K562 (cell line): ENCODE data around the gene ZBTB46. TPM values are rescaled to one million over a fixed set of nuclear protein-coding genes. Genes with fewer than 3 reads are reported as not detected.

Experiments used
- ASH1L ChIP-seq: fragments of 450-650 bp; IDR thresholded peaks from 2 replicates; pipeline ENCODE4 v1.6.1; 2018; ENCODE audit warnings: borderline replicate concordance, mild to moderate bottlenecking, low read depth; ENCODE audit not compliant: partially characterized antibody
- CHD2 ChIP-seq: IDR thresholded peaks from 2 replicates; pipeline ENCODE4 v1.6.1; 2011; ENCODE audit warnings: low read depth, low read length
- FOXK2 ChIP-seq, 2 experiments: fragments of 450-650 bp; IDR thresholded peaks in 1 of 2; conservative IDR thresholded peaks in 1 of 2; 2 replicates each; pipeline ENCODE4 v1.6.1; 2016; ENCODE audit warnings: low read depth in 2 of 2, mild to moderate bottlenecking in 1 of 2
- KLF10 ChIP-seq: fragments of 250-450 bp; sonication (Bioruptor Pico); IDR thresholded peaks from 2 replicates; pipeline ENCODE4 v1.6.1; 2021; ENCODE audit warnings: matching md5 sums
- KLF6 ChIP-seq: fragments of 250-450 bp; sonication (Bioruptor Pico); IDR thresholded peaks from 2 replicates; pipeline ENCODE4 v1.4.0; 2020; ENCODE audit warnings: mild to moderate bottlenecking, moderate library complexity, borderline replicate concordance
- MCM7 ChIP-seq, 2 experiments: fragments of 450-650 bp; IDR thresholded peaks; 2 replicates each; pipeline ENCODE4 v1.6.1; 2016 to 2018
- NCOA4 ChIP-seq: fragments of 450-650 bp; IDR thresholded peaks from 2 replicates; pipeline ENCODE4 v1.6.1; 2018; ENCODE audit warnings: mild to moderate bottlenecking; ENCODE audit not compliant: partially characterized antibody
- NONO ChIP-seq, 2 experiments: fragments of 200-400 bp in 1 of 2; fragments of 450-650 bp in 1 of 2; formaldehyde crosslinking in 1 of 2; IDR thresholded peaks; 2 replicates each; pipeline ENCODE4 v1.6.1; 2017; ENCODE audit warnings: low read depth in 2 of 2, mild to moderate bottlenecking in 2 of 2, moderate library complexity in 2 of 2, low read length in 1 of 2
- NR3C1 ChIP-seq: sonication (generic); formaldehyde crosslinking; IDR thresholded peaks from 2 replicates; pipeline ENCODE4 v1.8.1; 2022; ENCODE audit warnings: missing genetic modification reagents
- RAD21 ChIP-seq, 2 experiments: fragments of 250-450 bp in 1 of 2; fragments of 450-650 bp in 1 of 2; sonication (Bioruptor Pico) in 1 of 2; formaldehyde crosslinking in 1 of 2; IDR thresholded peaks in 1 of 2; conservative IDR thresholded peaks in 1 of 2; 2 replicates each; pipeline versions ENCODE4 v1.4.0 to v1.8.0; 2020 to 2022; ENCODE audit warnings: mild to moderate bottlenecking in 2 of 2, moderate library complexity in 1 of 2
- RFX7 ChIP-seq: fragments of 250-450 bp; sonication (Bioruptor Pico); IDR thresholded peaks from 2 replicates; pipeline ENCODE4 v1.5.1; 2021; ENCODE audit warnings: mild to moderate bottlenecking
- SIN3A ChIP-seq, 2 experiments: fragments of 150-350 bp in 1 of 2; IDR thresholded peaks; 2 replicates each; pipeline ENCODE4 v1.6.1; 2011 to 2016; ENCODE audit warnings: borderline replicate concordance in 2 of 2, low read depth in 2 of 2, low read length in 2 of 2, mild to moderate bottlenecking in 2 of 2, moderate library complexity in 2 of 2; ENCODE audit not compliant: control insufficient read depth in 1 of 2
- SIX5 ChIP-seq, 2 experiments: IDR thresholded peaks; 2 replicates each; pipeline ENCODE4 v1.6.1; 2011; ENCODE audit warnings: low read length in 2 of 2, borderline replicate concordance in 1 of 2, low read depth in 1 of 2, mild to moderate bottlenecking in 1 of 2, moderate library complexity in 1 of 2; ENCODE audit not compliant: insufficient read depth in 1 of 2
- SMARCA4 ChIP-seq: fragments of 450-650 bp; IDR thresholded peaks from 2 replicates; pipeline ENCODE4 v1.6.1; 2016
- SP2 ChIP-seq: IDR thresholded peaks from 2 replicates; pipeline ENCODE4 v1.6.1; 2011; ENCODE audit warnings: mild to moderate bottlenecking, low read depth, low read length, moderate library complexity; ENCODE audit not compliant: poor library complexity, severe bottlenecking; ENCODE audit errors: extremely low read depth
- TCF3 ChIP-seq: sonication (generic); formaldehyde crosslinking; IDR thresholded peaks from 2 replicates; pipeline ENCODE4 v1.4.0; 2020; ENCODE audit warnings: mild to moderate bottlenecking, missing genetic modification reagents
- XRCC5 ChIP-seq: fragments of 200-400 bp; formaldehyde crosslinking; IDR thresholded peaks from 2 replicates; pipeline ENCODE4 v1.6.1; 2017; ENCODE audit warnings: low read depth, mild to moderate bottlenecking, low read length
- ZNF274 ChIP-seq: IDR thresholded peaks from 2 replicates; pipeline ENCODE4 v1.6.1; 2011; ENCODE audit warnings: low read depth, mild to moderate bottlenecking, low read length, moderate library complexity, borderline replicate concordance
- ZNF707 ChIP-seq: fragments of 250-450 bp; sonication (Bioruptor Pico); conservative IDR thresholded peaks from 2 replicates; pipeline ENCODE4 v1.8.0; 2022; ENCODE audit warnings: inconsistent platforms, mild to moderate bottlenecking, moderate library complexity
- polyA plus RNA-seq, 8 experiments: library from polyadenylated mRNA; depleted of rRNA in 4 of 8; stranded (reverse) in 5 of 8; unstranded in 3 of 8; fragments of >200 nt; fragmentation: Nextera tagmentation in 2 of 8; fragmentation: Illumina TruSeq in 1 of 8; extraction: Ambion mirVana in 2 of 8; extraction: Trizol in 1 of 8; gene quantifications; 2 replicates each; pipeline versions ENCODE4 v1.2.1 to v1.2.3, GENCODE V29; 2011 to 2014; ENCODE audit warnings: inconsistent platforms in 1 of 8, missing spikeins in 1 of 8
- total RNA-seq, 7 experiments: library from RNA; depleted of rRNA in 6 of 7; stranded (reverse); fragments of >200 nt in 6 of 7; fragmentation: Illumina TruSeq in 2 of 7; extraction: Trizol in 2 of 7; gene quantifications; 2 replicates each; pipeline versions ENCODE4 v1.2.1 to v1.2.3, GENCODE V29; 2011 to 2021; ENCODE audit warnings: low replicate concordance in 1 of 7
- TF ChIP-seq, protein P1 (sequence below): sonication (generic); formaldehyde crosslinking; IDR thresholded peaks from 2 replicates; pipeline ENCODE4 v1.8.1; 2023; ENCODE audit warnings: mild to moderate bottlenecking, missing genetic modification reagents
- TF ChIP-seq, protein P2 (sequence below): fragments of 450-650 bp; IDR thresholded peaks from 2 replicates; pipeline ENCODE4 v1.6.1; 2017; ENCODE audit warnings: antibody characterized with exemption, mild to moderate bottlenecking
- TF ChIP-seq, protein P3 (sequence below): IDR thresholded peaks from 2 replicates; pipeline ENCODE4 v1.6.1; 2011; ENCODE audit not compliant: insufficient read length; ENCODE audit errors: extremely low read depth

The ZBTB46 gene
- total and polyA plus RNA-seq, 9 of the 15 experiments (the other 6 are each of a cell fraction or from before 2014, with no cell fraction given) = 0.29 to 4.1 (median 1.1) TPM

DNA sequence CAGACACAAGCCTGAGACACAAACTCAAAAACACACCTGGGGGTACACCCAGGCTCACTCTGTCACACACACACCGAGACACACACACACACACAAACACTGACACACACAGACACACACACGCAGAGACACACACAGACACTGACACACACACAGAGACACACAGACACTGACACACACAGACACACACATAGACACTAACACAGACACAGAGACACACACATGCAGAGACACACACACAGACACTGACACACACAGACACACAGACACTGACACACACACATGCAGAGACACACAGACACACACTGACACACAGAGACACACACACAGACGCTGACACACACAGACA is 15.8 kb upstream of the ZBTB46 start (continued):
- TF ChIP-seq RAD21 (CRISPR knock-in tag; conservative IDR thresholded peaks at IDR 0.05 in 1 of 2, IDR thresholded peaks at IDR 0.05 in 1 of 2) = no peak
- TF ChIP-seq XRCC5 = no peak
- TF ChIP-seq FOXK2 (conservative IDR thresholded peaks at IDR 0.05 in 1 of 2, IDR thresholded peaks at IDR 0.05 in 1 of 2; ENCODE audit: low read depth in 2 of 2) = peak in 1 of 2 experiments; percentile 46; a peak in 2 of 4 replicates
- TF ChIP-seq, protein P1, sequence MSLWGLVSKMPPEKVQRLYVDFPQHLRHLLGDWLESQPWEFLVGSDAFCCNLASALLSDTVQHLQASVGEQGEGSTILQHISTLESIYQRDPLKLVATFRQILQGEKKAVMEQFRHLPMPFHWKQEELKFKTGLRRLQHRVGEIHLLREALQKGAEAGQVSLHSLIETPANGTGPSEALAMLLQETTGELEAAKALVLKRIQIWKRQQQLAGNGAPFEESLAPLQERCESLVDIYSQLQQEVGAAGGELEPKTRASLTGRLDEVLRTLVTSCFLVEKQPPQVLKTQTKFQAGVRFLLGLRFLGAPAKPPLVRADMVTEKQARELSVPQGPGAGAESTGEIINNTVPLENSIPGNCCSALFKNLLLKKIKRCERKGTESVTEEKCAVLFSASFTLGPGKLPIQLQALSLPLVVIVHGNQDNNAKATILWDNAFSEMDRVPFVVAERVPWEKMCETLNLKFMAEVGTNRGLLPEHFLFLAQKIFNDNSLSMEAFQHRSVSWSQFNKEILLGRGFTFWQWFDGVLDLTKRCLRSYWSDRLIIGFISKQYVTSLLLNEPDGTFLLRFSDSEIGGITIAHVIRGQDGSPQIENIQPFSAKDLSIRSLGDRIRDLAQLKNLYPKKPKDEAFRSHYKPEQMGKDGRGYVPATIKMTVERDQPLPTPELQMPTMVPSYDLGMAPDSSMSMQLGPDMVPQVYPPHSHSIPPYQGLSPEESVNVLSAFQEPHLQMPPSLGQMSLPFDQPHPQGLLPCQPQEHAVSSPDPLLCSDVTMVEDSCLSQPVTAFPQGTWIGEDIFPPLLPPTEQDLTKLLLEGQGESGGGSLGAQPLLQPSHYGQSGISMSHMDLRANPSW = no peak
- TF ChIP-seq TCF3 (CRISPR knock-in tag) = no peak
- no peak for TF ChIP-seq ZNF274
- TF ChIP-seq, protein P2, sequence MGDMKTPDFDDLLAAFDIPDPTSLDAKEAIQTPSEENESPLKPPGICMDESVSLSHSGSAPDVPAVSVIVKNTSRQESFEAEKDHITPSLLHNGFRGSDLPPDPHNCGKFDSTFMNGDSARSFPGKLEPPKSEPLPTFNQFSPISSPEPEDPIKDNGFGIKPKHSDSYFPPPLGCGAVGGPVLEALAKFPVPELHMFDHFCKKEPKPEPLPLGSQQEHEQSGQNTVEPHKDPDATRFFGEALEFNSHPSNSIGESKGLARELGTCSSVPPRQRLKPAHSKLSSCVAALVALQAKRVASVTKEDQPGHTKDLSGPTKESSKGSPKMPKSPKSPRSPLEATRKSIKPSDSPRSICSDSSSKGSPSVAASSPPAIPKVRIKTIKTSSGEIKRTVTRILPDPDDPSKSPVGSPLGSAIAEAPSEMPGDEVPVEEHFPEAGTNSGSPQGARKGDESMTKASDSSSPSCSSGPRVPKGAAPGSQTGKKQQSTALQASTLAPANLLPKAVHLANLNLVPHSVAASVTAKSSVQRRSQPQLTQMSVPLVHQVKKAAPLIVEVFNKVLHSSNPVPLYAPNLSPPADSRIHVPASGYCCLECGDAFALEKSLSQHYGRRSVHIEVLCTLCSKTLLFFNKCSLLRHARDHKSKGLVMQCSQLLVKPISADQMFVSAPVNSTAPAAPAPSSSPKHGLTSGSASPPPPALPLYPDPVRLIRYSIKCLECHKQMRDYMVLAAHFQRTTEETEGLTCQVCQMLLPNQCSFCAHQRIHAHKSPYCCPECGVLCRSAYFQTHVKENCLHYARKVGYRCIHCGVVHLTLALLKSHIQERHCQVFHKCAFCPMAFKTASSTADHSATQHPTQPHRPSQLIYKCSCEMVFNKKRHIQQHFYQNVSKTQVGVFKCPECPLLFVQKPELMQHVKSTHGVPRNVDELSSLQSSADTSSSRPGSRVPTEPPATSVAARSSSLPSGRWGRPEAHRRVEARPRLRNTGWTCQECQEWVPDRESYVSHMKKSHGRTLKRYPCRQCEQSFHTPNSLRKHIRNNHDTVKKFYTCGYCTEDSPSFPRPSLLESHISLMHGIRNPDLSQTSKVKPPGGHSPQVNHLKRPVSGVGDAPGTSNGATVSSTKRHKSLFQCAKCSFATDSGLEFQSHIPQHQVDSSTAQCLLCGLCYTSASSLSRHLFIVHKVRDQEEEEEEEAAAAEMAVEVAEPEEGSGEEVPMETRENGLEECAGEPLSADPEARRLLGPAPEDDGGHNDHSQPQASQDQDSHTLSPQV = no peak
- no peak for TF ChIP-seq RFX7 (CRISPR knock-in tag)
- no peak for TF ChIP-seq NR3C1 (CRISPR knock-in tag)
- TF ChIP-seq SIX5 (IDR thresholded peaks at IDR 0.05; ENCODE audit: borderline replicate concordance in 1 of 2, insufficient read depth in 1 of 2, low read depth in 1 of 2, low read length in 2 of 2) = no peak
- TF ChIP-seq SMARCA4 = peak; percentile 33; the same call in 1 of the 2 replicates
- TF ChIP-seq KLF10 (CRISPR knock-in tag) = no peak
- peak; percentile 36 to 79; a peak in 1 of 4 replicates for TF ChIP-seq MCM7 (IDR thresholded peaks at IDR 0.05)
- no peak for TF ChIP-seq SP2
- no peak for TF ChIP-seq ASH1L
- TF ChIP-seq ZNF707 = no peak
- no peak for TF ChIP-seq CHD2
- no peak for TF ChIP-seq SIN3A (IDR thresholded peaks at IDR 0.05; ENCODE audit: borderline replicate concordance in 2 of 2, control insufficient read depth in 1 of 2, low read depth in 2 of 2, low read length in 2 of 2)
- peak; percentile 80 for TF ChIP-seq NCOA4
- TF ChIP-seq, protein P3, sequence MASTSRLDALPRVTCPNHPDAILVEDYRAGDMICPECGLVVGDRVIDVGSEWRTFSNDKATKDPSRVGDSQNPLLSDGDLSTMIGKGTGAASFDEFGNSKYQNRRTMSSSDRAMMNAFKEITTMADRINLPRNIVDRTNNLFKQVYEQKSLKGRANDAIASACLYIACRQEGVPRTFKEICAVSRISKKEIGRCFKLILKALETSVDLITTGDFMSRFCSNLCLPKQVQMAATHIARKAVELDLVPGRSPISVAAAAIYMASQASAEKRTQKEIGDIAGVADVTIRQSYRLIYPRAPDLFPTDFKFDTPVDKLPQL = no peak
- TF ChIP-seq NONO (IDR thresholded peaks at IDR 0.05; ENCODE audit: low read depth in 2 of 2, low read length in 1 of 2) = no peak
- no peak for TF ChIP-seq KLF6 (CRISPR knock-in tag)
